DOHH2 (cell line): ENCODE measurements around the gene SMC1B.

Experiments
- EZH2phosphoT487 ChIP-seq: fragments of 200-600 bp; sonication (generic); IDR thresholded peaks from 2 replicates; pipeline ENCODE4 v1.6.1; 2017; ENCODE audit warnings: borderline replicate concordance, mild to moderate bottlenecking, antibody characterized with exemption, low read length, moderate library complexity, mixed read lengths
- TF ChIP-seq, protein P1 (sequence below): fragments of 200-600 bp; sonication (generic); IDR thresholded peaks from one replicate; pipeline ENCODE4 v1.5.1; 2014; ENCODE audit warnings: antibody characterized with exemption, mild to moderate bottlenecking, low read depth, low read length; ENCODE audit not compliant: poor library complexity, severe bottlenecking

DNA sequence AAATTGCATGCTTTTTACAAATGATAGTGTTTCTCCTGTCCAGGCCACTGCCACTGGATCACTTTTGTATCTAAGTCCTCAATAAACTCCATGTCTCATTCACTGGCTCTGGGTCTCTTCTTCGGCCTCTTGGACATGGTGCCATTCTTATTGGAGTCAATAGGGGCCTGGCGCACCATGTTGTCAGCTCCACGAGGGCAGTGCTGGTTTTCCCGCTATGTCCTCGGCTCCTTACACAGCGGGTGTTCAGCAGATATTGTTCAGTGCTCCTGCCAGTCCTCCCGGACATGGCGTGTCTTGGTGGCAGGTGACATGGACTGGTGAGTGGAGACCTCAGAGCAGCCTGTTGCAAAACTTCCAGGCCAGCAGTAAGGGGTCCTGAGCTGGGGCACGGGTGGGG is 107.3 kb downstream of the SMC1B start:
- TF ChIP-seq, protein P1, sequence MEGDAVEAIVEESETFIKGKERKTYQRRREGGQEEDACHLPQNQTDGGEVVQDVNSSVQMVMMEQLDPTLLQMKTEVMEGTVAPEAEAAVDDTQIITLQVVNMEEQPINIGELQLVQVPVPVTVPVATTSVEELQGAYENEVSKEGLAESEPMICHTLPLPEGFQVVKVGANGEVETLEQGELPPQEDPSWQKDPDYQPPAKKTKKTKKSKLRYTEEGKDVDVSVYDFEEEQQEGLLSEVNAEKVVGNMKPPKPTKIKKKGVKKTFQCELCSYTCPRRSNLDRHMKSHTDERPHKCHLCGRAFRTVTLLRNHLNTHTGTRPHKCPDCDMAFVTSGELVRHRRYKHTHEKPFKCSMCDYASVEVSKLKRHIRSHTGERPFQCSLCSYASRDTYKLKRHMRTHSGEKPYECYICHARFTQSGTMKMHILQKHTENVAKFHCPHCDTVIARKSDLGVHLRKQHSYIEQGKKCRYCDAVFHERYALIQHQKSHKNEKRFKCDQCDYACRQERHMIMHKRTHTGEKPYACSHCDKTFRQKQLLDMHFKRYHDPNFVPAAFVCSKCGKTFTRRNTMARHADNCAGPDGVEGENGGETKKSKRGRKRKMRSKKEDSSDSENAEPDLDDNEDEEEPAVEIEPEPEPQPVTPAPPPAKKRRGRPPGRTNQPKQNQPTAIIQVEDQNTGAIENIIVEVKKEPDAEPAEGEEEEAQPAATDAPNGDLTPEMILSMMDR = no peak
- TF ChIP-seq EZH2phosphoT487 = no peak
